IPS-15b (cell line): ENCODE data around the gene CDC42EP5.
A peak's percentile ranks its signal among the peaks of the same experiment; 100 is the strongest.
"Not testable (repeated sequence)": the region's sequence is repeated elsewhere in the genome, so short reads cannot be mapped to it uniquely, and the experiment has no call there.

Experiments
- H3K27me3 ChIP-seq: one replicate; pipeline ENCODE4 v1.6.1; 2013; ENCODE audit warnings: low read length; ENCODE audit not compliant: control insufficient read depth, insufficient read depth
- H3K36me3 ChIP-seq: one replicate; pipeline ENCODE4 v1.6.1; 2013; ENCODE audit warnings: low read length; ENCODE audit not compliant: control insufficient read depth, insufficient read depth
- H3K4me1 ChIP-seq: one replicate; pipeline ENCODE4 v1.6.1; 2013; ENCODE audit warnings: mild to moderate bottlenecking, low read length; ENCODE audit not compliant: control insufficient read depth, insufficient read depth
- H3K4me3 ChIP-seq: one replicate; pipeline ENCODE4 v1.5.1; 2013; ENCODE audit warnings: low read depth, low read length
- H3K9ac ChIP-seq: one replicate; pipeline ENCODE4 v1.6.1; 2013; ENCODE audit warnings: low read depth, mild to moderate bottlenecking, low read length
- H3K9me3 ChIP-seq: one replicate; pipeline ENCODE4 v1.6.1; 2013; ENCODE audit warnings: mild to moderate bottlenecking, low read length; ENCODE audit not compliant: control insufficient read depth, insufficient read depth

The CDC42EP5 gene

DNA sequence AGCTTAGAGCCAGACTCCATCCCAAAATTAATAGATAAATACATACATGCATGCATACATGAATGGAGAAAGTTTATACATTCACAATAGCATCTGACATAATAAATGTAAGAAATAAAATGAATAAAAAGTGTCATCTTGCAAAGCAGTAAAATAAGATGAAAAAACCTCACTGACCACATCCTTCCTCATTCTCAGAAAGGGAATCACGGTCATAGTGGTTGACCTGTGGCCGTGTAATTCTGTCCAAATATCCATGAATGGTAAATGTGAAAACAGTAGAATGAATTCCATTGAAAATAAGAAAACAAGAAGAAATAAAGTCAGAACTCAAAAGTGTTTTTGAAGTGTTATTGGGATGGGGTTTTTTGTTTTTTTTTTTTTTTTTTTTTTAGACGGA is 9.8 kb upstream of the CDC42EP5 start:
- Histone ChIP-seq H3K27me3 (no peaks in the 10 kb centered on the region), H3K36me3 (no peaks in the 10 kb centered on the region), H3K4me1 (no peaks in the 10 kb centered on the region), H3K9ac (no peak overlapping the region), H3K9me3 (no peaks in the 10 kb centered on the region), H3K4me3 (no peak overlapping the region)

DNA sequence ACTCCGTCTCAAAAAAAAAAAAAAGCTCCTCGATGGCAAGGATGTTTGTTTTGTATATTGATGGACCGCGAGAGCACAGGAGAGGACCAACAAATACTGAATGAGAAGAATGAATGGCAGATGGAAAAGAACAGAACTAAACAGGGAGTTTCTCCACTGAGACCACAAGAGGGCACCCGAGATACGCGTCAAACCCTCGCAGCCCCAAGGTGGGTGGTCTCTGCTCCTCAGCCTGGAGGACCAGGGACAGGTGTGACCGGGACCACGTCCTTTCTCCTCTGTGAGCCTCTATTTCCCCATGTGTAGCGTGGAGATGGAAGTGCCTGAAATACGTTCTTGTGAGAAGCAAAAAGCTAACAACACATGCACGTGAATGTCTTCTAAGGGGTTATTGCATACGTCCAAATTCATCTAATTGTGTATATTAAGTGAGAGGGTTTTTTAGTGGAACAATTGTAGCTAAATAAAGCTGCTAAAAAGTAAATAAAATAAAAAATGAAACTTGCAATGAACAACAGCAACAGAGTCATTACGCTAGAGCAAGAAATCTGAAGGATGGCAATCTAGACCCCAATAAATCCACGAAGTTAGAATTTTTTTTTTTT is 8.3 kb upstream of the CDC42EP5 start:
- Histone ChIP-seq H3K27me3 (no peaks in the 10 kb centered on the region), H3K4me3 (no peak overlapping the region), H3K9ac (no peak overlapping the region), H3K4me1 (no peaks in the 10 kb centered on the region), H3K36me3 (no peaks in the 10 kb centered on the region), H3K9me3 (no peaks in the 10 kb centered on the region)

DNA sequence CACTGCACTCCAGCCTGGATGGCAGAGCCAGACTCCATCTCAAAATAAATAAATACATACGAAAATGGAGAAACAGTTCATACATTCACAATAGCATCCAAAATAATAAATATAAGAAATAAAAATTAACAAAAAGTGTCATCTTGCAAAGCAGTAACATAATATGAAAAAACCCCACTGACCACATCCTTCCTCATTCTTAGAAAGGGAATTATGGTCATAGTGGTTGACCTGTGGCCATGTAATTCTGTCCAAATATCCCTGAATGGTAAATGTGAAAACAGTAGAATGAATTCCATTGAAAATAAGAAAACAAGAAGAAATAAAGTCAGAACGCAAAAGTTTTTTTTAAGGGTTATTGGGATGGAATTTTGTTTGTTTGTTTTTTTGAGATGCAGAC is 7.0 kb upstream of the CDC42EP5 start:
- no peaks in the 10 kb centered on the region for H3K4me1 ChIP-seq
- H3K4me3 ChIP-seq, result no peak overlapping the region
- no peaks in the 10 kb centered on the region for H3K27me3 ChIP-seq
- no peaks in the 10 kb centered on the region for H3K9me3 ChIP-seq
- H3K9ac ChIP-seq, result no peak overlapping the region
- no peaks in the 10 kb centered on the region for H3K36me3 ChIP-seq

DNA sequence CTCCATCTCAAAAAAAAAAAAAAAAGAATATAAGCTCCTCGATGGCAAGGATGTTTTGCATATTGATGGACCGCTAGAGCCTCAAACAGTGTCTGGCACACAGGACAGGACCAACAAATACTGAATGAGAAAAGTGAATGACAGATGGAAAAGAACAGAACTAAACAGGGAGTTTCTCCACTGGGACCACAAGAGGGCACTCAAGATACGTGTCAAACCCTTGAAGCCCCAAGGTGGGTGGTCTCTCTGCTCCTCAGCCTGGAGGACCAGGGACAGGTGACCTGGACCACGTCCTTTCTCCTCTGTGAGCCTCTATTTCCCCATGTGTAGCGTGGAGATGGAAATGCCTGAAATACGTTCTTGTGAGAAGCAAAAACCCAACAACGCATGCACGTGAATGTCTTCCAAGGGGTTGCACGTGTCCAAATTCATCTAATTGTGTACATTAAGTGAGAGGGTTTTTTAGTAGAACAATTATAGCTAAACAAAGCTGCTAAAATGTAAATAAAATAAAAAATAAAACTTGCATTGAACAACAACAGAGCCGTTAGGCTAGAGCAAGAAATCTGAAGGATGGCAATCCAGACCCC is 5.7 kb upstream of the CDC42EP5 start:
- Histone ChIP-seq H3K36me3 (no peaks in the 10 kb centered on the region), H3K4me1 (peaks cover 2% of the 10 kb centered on the region), H3K9me3 (no peaks in the 10 kb centered on the region), H3K27me3 (no peaks in the 10 kb centered on the region), H3K4me3 (no peak overlapping the region), H3K9ac (no peak overlapping the region)

DNA sequence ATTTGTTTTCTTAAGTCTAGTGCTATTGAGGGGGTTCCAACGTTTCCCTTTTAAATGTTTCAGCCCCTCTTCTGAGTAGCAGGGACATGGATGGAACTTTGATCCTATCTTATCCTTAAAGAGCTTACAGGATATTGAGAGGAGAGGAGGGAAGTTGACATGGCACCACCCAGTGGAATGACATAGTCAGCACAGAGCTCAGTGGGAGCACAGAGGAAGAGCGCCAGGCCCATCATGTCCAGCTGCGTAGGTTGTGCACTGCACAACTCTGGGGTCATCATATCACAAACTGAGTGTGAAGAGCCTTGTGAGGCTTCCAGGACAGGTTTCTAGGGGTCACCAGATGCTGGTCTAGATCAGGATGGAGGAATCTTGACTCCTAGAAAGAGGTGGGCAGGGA is 4.6 kb upstream of the CDC42EP5 start:
- Histone ChIP-seq H3K27me3 (no peaks in the 10 kb centered on the region), H3K36me3 (no peaks in the 10 kb centered on the region), H3K9ac (no peak overlapping the region), H3K4me3 (no peak overlapping the region), H3K9me3 (no peaks in the 10 kb centered on the region), H3K4me1 (peaks cover 4% of the 10 kb centered on the region)

DNA sequence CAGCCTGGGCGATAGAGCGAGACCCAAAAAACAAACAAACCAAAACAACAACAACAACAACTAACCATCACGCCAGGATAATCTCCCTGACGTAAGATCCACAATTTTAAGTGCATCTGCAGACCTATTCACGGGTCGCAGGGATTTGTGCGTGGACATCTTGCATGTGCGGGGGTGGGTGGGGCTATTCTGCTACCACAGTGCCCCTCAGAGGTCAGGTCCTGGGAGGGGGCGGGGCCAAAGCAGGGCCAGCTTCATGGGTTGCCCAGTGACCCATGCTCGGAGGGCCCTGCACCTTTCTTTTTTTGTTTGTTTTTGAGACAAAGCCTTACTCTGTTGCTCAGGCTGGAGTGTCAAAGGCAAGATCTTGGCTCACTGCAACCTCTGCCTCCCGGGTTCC is 2.6 kb upstream of the CDC42EP5 start:
- Histone ChIP-seq H3K9ac (no peak overlapping the region), H3K9me3 (no peaks in the 10 kb centered on the region), H3K36me3 (no peaks in the 10 kb centered on the region), H3K4me1 (peaks cover 4% of the 10 kb centered on the region), H3K4me3 (no peak overlapping the region), H3K27me3 (peaks cover 8% of the 10 kb centered on the region)

DNA sequence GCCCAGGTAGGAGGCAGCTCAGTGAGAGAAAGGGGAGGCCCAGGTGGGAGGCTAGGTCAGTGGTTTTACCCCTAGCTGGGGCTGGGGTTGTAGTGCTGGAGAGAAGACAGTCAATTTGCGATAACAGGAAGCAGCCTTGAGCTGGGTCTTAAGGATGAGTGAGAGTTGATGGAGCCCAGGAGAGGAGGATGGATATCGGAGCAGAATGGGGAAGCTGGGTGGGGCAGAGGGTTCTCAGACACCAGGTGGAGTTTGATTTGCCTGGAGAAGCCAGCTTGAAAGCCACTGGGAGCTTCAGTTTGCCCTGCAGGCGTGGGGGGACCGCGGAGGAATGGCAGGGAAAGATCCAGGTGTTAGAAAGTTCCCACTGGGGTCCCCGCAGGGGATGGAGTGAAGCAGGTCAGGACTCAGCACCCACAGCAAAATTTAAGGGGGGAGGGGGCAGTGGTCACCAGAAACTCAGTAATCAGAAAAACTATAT is 836 bp upstream of the CDC42EP5 start:
- no peak overlapping the region for H3K9ac ChIP-seq
- H3K27me3 ChIP-seq, result peaks cover 21% of the 10 kb centered on the region
- peaks cover 4% of the 10 kb centered on the region for H3K4me1 ChIP-seq
- no peaks in the 10 kb centered on the region for H3K9me3 ChIP-seq
- peak overlapping the region; percentile 35 for H3K4me3 ChIP-seq
- H3K36me3 ChIP-seq, result no peaks in the 10 kb centered on the region

DNA sequence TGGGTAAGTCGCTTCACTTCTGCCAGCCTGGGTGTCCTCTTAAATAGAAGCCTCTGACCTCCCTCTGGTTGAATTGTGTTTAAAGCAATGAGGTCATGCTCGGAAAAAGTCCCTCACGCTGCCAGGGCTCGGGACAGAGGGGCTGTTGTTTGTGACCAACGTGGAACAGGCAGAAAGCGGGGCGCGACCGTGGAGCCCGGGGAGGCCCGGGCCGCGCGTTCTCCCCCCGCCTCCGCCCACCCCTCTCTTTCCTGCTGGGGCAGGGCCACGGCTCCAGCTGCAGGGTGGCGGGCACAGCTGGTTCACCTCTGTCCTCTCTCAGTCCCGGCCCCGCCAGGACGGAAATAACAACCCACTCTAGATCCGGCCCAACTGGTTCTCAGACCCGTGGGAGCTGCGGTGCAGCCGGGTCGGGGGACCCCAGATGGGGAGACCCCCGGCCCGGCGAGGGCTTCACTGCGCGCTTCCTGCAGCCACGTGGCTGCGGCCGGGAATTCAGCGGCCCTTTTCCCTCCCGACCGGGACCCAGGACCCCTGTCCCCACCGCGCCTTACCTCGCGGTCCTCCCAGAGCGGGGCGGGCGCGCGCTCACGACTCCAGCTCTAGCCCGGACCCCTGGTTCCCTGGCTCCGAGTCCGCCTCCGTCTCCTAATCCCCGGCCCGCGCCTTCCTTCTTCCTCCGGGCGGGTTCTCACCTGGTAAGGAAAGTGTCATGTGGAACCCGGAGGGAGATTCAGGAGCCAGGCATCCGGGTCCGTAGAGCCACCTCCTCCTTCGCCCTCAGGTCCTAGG is 1.9 kb downstream of the CDC42EP5 start:
- Histone ChIP-seq H3K27me3 (peaks cover 21% of the 10 kb centered on the region), H3K9ac (peak overlapping the region; percentile 65), H3K4me3 (peak overlapping the region; percentile 53), H3K9me3 (no peaks in the 10 kb centered on the region), H3K4me1 (peaks cover 4% of the 10 kb centered on the region), H3K36me3 (no peaks in the 10 kb centered on the region)

DNA sequence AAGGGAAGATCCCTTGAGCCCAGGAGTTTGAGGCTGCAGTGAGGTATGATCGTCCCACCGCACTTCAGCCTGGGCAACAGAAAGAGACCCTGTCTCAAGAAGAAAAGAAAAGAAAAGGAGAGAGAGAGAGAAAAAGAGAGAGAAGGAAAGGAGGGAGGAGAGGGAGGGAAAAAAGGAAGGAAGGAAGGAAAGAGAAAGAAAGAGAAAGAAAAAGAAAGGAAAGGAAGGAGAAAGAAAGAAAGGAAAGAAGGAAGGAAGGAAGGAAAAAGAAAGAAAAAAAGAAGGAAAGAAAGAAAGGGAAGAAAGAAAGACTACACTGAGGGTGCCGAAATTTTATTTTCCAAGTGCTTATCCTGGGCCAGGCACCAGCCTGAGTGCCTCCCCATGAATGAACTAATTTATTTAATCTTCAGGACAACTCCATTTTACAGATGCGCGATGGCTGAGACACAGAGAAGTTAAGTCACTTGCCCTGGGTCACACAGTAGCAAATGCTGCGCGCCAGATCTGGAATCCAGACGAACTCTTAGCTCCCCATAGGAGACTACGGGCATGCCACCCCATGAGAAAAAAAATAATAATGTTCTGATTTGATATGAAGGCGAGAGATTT is 2.7 kb downstream of the CDC42EP5 start:
- Histone ChIP-seq H3K27me3 (peaks cover 21% of the 10 kb centered on the region), H3K9me3 (no peaks in the 10 kb centered on the region), H3K4me3 (peak overlapping the region; percentile 53), H3K4me1 (peaks cover 4% of the 10 kb centered on the region), H3K9ac (no peak overlapping the region), H3K36me3 (no peaks in the 10 kb centered on the region)

DNA sequence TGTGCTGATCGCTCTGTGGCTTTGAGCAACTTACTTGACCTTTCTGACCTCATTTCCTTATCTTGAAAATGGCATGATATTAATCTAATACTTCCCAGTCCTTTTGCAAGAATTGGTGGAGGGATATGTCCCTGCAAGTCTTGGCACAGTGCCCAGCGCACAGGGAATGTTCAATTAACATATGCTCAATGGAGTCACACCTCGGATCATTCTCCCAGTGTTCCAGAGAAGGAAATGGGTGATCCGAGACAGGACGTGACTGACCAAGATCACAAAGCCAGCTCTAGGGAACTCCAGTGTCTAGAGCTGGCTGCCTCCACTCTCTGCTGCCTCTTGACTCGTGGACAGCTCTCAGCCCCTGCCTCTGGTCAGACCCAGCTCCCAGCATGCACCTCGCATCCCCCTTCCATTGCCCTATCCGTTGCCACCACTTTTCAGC is 3.6 kb downstream of the CDC42EP5 start:
- Histone ChIP-seq H3K9me3 (no peaks in the 10 kb centered on the region), H3K9ac (no peak overlapping the region), H3K27me3 (peaks cover 21% of the 10 kb centered on the region), H3K36me3 (no peaks in the 10 kb centered on the region), H3K4me3 (no peak overlapping the region), H3K4me1 (peaks cover 4% of the 10 kb centered on the region)

DNA sequence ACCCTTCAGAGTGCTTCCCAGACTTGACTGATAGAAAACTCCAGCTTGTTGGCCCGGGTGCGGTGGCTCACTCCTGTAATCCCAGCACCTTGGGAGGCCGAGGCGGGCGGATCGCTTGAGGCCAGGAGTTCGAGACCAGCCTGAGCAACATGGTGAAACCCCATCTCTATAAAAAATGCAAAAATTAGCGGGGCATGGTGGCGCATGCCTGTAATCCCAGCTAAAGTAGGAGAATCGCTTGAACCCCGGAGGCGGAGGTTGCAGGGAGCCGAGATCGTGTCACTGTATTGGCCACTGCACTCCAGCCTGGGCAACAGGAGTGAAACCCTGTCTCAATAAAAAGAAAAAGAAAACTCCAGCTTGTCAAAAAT is 7.0 kb downstream of the CDC42EP5 start:
- peaks cover 15% of the 10 kb centered on the region for H3K36me3 ChIP-seq
- not testable (repeated sequence) for H3K4me1 ChIP-seq, H3K9ac ChIP-seq, H3K9me3 ChIP-seq, H3K4me3 ChIP-seq
- H3K27me3 ChIP-seq, result peaks cover 17% of the 10 kb centered on the region
